ENCODE results near the gene BTBD18. TPM values are rescaled to one million over a fixed set of nuclear protein-coding genes. Genes with fewer than 3 reads are reported as not detected.

Gene BTBD18
- total and polyA plus RNA-seq, 2 of the 13 experiments (the other 11 are each of a cell fraction or from before 2014, with no cell fraction given): not detected

DNA sequence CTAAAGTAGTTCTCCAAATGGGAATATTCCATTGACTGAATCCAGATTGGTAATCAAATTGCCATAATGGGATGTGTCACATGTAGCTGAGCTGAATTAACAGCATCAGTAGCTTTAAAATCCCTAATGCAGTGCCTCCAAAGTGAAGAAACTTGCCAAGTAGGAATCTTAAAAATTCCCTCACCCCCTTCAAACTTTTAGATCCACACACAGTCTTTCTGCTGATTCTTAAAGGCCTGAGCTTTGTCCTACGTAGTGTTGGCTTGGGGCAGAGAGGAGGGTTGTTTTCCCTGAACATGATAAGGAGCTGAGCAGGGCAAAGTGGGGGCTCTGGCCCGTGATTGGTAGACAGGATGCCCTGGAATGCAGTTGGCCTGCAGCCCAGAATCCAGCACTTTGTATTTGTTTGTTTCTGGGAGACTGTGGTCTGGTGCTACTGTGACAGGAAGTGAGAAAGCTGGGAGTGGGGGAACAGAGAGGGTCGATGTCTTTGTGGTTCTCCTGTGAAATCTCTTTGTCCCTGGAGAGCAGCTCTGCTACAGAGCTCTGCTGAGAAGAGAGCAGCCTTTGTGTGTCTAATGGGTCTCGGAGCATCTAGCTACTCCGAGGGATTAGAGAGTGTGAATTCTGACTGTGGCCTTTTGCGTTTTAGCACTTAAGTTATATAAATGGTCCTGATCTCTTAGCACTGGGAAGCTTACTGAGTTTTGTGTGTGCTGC lies 26.9 kb upstream of the BTBD18 start (continued):
- TF ChIP-seq, protein P1, sequence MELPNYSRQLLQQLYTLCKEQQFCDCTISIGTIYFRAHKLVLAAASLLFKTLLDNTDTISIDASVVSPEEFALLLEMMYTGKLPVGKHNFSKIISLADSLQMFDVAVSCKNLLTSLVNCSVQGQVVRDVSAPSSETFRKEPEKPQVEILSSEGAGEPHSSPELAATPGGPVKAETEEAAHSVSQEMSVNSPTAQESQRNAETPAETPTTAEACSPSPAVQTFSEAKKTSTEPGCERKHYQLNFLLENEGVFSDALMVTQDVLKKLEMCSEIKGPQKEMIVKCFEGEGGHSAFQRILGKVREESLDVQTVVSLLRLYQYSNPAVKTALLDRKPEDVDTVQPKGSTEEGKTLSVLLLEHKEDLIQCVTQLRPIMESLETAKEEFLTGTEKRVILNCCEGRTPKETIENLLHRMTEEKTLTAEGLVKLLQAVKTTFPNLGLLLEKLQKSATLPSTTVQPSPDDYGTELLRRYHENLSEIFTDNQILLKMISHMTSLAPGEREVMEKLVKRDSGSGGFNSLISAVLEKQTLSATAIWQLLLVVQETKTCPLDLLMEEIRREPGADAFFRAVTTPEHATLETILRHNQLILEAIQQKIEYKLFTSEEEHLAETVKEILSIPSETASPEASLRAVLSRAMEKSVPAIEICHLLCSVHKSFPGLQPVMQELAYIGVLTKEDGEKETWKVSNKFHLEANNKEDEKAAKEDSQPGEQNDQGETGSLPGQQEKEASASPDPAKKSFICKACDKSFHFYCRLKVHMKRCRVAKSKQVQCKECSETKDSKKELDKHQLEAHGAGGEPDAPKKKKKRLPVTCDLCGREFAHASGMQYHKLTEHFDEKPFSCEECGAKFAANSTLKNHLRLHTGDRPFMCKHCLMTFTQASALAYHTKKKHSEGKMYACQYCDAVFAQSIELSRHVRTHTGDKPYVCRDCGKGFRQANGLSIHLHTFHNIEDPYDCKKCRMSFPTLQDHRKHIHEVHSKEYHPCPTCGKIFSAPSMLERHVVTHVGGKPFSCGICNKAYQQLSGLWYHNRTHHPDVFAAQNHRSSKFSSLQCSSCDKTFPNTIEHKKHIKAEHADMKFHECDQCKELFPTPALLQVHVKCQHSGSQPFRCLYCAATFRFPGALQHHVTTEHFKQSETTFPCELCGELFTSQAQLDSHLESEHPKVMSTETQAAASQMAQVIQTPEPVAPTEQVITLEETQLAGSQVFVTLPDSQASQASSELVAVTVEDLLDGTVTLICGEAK (IDR thresholded peaks at IDR 0.05): no peak
- TF ChIP-seq, protein P1 (CRISPR knock-in tag; IDR thresholded peaks at IDR 0.05): peak; percentile 64; the same call in 1 of the 2 replicates
- TF ChIP-seq, protein P2, sequence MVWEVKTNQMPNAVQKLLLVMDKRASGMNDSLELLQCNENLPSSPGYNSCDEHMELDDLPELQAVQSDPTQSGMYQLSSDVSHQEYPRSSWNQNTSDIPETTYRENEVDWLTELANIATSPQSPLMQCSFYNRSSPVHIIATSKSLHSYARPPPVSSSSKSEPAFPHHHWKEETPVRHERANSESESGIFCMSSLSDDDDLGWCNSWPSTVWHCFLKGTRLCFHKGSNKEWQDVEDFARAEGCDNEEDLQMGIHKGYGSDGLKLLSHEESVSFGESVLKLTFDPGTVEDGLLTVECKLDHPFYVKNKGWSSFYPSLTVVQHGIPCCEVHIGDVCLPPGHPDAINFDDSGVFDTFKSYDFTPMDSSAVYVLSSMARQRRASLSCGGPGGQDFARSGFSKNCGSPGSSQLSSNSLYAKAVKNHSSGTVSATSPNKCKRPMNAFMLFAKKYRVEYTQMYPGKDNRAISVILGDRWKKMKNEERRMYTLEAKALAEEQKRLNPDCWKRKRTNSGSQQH (CRISPR knock-in tag; IDR thresholded peaks at IDR 0.05; ENCODE audit: low read depth): 0 out of 2 replicates have a peak, but pooled peaks have one; percentile 16
- TF ChIP-seq ZKSCAN1 (IDR thresholded peaks at IDR 0.05; ENCODE audit: low read length) (no peak), SP2 (CRISPR knock-in tag; IDR thresholded peaks at IDR 0.05) (no peak), MYNN (CRISPR knock-in tag; IDR thresholded peaks at IDR 0.05; ENCODE audit: low read depth) (no peak), ZNF75D (CRISPR knock-in tag; IDR thresholded peaks at IDR 0.05; ENCODE audit: borderline replicate concordance) (no peak), ZNF44 (CRISPR knock-in tag; IDR thresholded peaks at IDR 0.05) (no peak), ATAD3A (CRISPR knock-in tag; IDR thresholded peaks at IDR 0.05) (no peak), RXRB (CRISPR knock-in tag; IDR thresholded peaks at IDR 0.05; ENCODE audit: borderline replicate concordance) (peak; percentile 85; the same call in 1 of the 2 replicates), SALL2 (CRISPR knock-in tag; IDR thresholded peaks at IDR 0.05) (no peak), ZNF703 (CRISPR knock-in tag; IDR thresholded peaks at IDR 0.05; ENCODE audit: borderline replicate concordance) (no peak), NFIB (CRISPR knock-in tag; IDR thresholded peaks at IDR 0.05; ENCODE audit: borderline replicate concordance) (0 out of 2 replicates have a peak, but pooled peaks have one; percentile 24), ZNF709 (CRISPR knock-in tag; IDR thresholded peaks at IDR 0.05) (0 out of 2 replicates have a peak, but pooled peaks have one; percentile 59), IKZF1 (IDR thresholded peaks at IDR 0.05) (no peak), KLF6 (CRISPR knock-in tag; IDR thresholded peaks at IDR 0.05) (no peak), PHF20 (CRISPR knock-in tag; IDR thresholded peaks at IDR 0.05) (peak; percentile 16; the same call in 1 of the 2 replicates), RBM22 (optimal IDR thresholded peaks at IDR 0.05; ENCODE audit: low read length) (peak; percentile 13)
- TF ChIP-seq, protein P3, sequence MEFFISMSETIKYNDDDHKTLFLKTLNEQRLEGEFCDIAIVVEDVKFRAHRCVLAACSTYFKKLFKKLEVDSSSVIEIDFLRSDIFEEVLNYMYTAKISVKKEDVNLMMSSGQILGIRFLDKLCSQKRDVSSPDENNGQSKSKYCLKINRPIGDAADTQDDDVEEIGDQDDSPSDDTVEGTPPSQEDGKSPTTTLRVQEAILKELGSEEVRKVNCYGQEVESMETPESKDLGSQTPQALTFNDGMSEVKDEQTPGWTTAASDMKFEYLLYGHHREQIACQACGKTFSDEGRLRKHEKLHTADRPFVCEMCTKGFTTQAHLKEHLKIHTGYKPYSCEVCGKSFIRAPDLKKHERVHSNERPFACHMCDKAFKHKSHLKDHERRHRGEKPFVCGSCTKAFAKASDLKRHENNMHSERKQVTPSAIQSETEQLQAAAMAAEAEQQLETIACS (CRISPR knock-in tag; IDR thresholded peaks at IDR 0.05): no peak

All from HepG2 (cell line).